HG03521 (cell line): ENCODE results near the gene C3orf85.
"Not testable (repeated sequence)": the region's sequence is repeated elsewhere in the genome, so short reads cannot be mapped to it uniquely, and the experiment has no call there.

Source experiments
- ATAC-seq: cut with Tn5 transposase; IDR thresholded peaks from one replicate; pipeline ENCODE4 v1.9.1; 2021; ENCODE audit warnings: mild to moderate bottlenecking, moderate library complexity; ENCODE audit not compliant: unreplicated experiment

C3orf85 gene, protein sequence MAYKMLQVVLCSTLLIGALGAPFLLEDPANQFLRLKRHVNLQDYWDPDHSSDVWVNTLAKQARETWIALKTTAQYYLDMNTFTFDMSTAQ

DNA sequence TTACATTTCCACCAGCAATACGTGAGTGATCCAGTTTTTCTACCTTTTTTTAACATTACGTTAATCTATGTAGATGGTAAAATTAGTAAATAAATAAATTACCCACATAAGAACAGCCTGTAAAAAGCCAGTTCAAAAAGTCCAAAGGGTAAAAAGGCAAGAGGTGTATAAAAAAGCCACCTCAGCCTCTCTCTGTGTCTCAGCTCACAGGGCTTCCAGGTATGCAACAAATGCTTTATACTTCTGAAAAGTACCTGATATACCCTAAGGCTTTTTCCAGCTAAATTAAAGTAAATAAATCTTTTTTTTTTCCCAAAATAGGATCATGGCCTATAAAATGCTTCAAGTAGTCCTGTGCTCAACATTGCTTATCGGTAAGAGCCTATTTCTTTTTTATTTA, at the start of gene C3orf85:
TSS of gene C3orf85 (plus strand) at position 197 of the 400 bp plus-strand sequence. CDS start at position 326, 129 bp downstream.
- ATAC-seq, result no peak

DNA sequence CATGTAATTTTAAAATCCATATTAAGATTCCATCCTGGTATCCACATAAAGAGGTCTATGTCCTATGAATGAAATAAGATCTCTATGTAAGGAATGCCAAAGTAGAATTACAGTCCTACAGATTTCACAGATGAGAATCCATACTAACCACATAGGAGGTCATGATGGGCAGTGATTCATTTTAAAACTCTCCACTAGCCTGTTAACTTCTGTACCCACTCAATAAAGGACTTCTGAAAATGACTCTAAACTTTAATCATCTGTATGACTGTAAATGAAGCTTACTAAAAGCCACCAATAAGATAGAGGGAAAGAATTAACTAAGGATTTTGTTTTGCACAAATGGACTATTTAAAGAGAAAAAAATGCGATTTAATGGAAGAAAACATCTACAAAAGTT, 47.3 kb upstream of the C3orf85 start:
- no peak for ATAC-seq

DNA sequence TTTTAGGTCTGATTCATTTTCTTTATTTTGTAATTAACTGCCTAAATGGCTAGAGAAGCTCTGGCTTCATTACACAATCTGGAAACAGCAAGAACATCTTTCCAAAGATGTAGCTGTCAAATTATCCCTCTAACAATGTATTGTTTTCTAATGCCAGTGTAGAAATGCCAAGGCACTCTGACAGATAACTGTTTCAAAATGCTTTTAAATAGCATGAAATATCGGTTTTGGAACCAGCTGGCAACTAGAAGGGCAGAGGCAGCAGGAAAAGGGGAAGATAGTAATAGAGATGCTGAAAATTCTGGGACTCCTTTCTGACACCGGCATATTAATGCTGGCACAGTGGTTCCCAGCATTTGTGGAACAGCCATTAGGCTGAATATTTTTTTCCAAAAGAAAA, 44.7 kb upstream of the C3orf85 start:
- no peak for ATAC-seq

DNA sequence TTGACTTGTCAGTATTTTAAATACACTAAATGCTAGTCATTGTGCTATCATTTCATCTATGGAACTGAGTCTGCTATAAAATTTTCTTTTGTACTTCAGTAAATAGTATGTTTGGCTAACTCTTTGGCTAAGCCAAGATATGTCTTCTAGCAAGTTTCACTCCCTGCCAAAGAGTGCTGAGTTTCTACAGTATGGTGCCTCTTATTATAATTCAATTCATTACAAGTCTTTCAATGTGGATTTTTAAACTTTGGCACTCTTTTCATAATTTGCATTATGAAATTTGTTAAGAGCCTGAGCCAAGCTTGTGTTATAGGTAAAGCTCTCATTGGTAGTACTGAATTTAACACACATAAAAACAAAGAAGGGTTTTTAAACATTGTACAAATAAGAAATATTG, 43.0 kb upstream of the C3orf85 start:
- ATAC-seq, result no peak

DNA sequence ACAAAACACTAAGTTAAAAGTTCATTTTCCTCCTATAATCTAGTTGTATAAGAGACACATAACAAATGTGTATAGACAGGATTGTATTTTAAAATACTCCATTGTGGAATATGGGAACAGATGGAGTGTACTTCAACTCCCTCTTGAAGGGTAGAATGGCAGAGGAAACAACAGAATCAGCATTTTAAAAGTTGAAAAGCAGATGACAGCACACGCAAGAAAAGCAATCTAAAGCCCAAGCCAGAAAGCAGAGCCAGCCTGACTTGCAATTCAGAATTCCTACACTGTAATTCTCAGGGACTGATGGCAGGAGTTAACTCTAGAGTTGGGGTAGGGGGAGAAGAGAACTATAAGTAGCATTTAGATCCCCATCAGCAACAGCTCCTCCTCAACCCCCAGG, 41.4 kb upstream of the C3orf85 start:
- ATAC-seq, result no peak

DNA sequence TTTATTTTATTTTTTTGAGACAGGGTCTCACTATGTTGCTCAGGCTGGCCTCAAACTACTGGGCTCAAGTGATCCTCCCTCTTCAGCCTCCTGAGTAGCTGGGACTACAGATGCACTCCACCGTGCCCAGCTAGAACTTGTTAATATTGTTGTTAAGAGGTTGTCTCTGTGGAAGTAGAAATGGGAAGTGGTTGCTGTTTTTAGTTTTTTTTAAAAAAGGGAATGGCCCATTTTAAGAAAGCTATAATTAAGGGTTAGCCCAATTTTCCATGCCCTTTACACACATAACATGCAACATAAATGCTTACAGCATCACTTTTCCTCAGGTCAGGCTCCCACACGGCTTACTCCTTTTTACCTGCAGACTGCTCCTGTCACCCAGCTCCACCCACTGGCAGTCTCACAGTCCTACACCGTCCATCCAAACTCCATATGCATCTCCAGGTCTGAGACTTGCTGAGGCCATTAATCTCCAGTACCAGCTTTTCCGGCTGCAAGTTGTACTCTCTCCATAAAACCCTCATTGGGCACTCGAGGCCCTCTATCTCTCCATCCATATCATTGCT, 38.4 kb upstream of the C3orf85 start:
- peak; percentile 44 for ATAC-seq

DNA sequence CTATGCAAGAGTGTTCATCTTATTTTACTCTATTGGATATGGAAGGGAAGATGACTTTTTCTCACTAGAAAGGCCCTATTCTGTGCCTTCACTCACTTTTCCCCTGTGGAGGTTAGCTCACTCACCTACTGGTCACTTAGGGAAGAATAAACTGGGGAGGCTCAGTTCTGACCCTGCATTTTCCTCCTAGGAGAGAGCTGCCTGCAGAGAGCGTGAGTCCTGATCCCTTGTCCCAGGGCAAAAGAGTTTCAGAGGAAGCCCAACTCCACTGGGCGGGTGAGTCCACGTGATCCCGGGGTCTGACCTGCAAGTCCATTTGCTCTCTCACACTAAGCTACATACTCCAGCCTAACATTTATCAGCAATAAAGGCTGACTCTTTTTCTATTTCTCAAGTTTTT, 26.9 kb upstream of the C3orf85 start:
- ATAC-seq, result no peak

DNA sequence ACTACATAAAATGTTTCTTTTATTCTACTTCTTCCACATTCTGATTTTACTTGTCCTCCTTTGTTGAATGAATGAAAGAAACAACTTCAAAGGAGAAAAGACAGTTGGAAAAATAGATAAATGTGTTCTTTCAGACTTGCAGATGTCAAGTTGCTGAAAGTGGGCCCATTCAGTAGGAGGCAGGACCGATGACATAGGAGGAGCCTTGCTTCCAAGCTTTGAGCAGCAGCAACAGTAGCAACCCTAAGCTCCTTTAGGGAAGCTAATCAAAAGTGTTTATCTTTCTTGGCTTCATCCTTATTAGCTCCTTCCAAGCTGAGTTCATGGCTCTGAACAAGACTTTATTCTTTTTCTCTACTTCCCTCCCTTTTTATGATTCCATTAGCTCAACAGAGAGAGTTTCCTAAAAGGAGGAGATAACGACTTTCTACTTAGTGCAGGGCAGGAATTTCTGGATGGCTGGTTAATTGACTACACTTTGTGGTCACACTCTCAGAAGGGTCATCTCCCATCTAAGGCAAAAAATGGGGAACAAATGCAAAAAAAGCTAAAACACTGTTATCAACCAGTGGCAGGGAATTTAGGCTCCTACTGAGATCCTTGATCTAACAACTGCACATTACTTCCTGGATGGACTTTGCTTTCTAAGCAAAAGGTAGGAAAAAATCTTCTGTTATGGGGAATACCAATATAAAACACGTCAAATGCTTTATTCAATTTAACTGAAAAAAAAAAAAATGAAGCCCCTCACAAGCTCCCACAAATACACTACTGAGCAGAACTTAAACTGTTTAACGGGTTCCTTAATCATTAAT, 23.4 kb upstream of the C3orf85 start:
- ATAC-seq, result no peak

DNA sequence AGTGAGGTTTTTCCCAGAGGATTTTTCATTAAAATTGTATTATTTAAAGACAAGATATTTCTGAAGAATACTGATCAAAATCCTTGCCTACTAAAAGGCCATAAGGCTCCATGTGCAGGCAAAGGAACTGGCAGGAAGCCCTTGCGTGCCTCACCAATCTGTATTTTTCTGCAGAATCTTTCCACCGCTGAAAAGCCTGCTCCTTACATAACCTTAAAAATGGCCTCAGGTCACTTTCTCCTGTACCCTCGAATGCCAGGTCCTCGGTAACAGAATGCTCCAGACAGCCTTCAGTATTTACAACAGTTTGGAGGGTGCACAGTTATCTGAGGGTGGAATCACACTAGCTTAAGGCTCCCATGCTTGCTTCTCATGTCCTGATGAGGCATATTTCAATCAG, 21.8 kb upstream of the C3orf85 start:
- no peak for ATAC-seq

DNA sequence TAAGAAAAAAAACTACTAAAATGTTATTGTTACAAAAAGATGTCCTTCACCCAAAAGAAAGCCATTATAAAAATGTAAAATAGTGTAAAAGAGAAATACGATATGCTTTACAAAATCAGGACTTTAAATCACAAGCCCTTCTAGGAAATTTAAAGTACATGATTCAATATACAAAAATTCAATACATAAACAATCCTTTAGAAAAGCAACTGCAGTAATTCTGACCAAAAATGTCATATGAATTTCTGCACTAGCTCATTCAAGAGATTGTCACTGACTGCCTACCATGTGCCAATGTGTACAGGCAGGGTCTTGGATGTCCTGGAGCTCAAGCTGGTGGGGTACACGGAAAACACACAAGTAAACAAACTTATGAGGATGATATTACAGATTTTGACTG, 21.1 kb upstream of the C3orf85 start:
- no peak for ATAC-seq

DNA sequence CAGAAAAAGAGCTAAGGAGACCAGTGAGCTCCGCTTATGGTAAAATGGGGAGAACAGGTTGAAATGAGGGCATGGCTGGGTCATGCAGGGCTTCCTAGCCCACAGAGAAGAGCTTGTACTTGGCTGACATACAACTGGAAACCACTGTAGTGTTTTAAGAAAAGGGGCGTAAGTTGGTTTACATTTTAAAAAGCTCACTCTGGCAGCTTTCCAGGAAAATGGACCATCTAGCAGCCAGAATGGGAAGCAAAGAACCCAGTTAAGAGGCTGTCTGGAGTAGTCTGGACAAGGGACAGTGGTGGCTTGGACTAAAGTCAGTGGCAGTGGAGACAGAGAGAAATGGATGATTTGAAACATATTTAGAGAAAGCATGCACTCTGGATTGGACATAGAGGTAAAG, 20.5 kb upstream of the C3orf85 start:
- no peak for ATAC-seq

DNA sequence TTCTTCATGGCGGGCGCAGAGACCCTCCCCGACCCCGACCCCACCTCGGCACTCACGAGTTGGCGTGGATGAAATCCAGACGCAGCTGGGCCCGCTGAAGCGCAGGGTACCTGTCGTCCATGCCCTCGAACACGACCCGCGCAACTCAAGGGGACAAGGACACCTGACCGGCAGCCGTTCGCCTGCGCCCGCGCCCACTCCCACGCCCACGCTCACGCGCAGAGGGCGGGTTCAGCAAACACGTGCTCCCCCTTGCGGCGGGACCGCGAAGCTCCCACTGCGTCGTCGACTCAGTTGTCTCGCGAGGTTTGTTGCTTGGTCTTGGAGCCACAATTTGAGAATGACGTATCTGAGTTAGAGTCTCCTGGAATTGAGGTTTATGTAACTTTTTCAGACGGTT, 18.6 kb upstream of the C3orf85 start, which contains the start of gene MORC1:
TSS of gene MORC1 (minus strand) at position 196 of the 400 bp plus-strand sequence. CDS start at position 121, 75 bp downstream.
- no peak for ATAC-seq

DNA sequence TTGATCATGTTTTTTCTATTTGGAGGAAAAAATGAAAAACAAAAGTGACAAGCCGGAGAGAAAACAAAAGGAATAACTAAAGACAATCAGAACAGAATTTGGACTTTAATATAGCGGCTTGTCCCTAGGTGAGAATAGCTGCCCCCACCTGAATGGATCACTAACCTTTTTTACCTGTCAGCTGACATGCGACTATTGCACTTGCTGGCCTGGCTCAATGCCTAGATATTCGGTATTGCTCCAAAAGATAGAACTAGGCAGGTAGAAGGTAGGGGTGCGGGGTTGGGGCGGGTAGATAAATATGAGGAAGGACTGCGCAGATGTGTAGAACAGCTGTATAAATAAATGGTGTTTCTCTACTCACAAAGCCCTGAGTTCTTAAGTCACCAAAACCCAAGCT, 17.9 kb upstream of the C3orf85 start:
- ATAC-seq, result no peak

DNA sequence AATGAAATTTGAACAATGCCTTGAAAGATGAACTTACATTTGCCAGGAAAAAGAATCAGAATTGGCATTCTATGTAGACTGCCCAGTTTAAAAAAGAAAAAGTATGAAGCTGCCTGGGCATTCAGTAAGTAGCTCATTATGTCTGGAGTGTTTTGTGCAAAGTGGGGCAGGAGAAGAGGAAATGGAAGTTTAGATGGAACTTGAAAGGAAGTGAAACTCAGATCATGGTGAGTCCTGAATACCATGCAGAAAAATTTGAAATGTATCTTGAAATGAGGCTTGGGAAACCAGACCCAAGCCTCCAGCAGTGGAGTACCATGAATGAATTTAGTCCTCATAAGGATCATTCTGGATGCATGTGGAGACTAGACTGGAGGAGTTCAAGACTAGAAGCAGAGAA, 13.8 kb upstream of the C3orf85 start:
- no peak for ATAC-seq

DNA sequence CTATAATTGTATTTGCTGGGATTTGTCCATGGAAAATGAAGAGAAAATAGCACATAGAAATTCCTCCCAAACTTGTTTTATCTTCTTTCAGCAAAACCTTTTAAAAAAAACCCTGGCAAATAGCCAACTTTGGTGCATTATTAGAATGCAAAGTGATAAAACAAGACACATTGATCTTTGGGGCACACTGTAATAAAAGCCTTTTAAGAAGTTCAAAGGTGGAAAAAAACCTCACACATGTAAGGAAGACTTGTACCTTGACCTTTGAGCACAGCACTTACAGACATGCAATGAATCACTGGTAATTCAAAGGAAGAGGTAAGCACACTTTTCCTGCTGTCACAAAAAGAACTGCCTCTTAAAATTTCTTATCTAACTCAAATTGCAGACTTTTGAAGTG, 10.6 kb upstream of the C3orf85 start:
- ATAC-seq, result no peak

DNA sequence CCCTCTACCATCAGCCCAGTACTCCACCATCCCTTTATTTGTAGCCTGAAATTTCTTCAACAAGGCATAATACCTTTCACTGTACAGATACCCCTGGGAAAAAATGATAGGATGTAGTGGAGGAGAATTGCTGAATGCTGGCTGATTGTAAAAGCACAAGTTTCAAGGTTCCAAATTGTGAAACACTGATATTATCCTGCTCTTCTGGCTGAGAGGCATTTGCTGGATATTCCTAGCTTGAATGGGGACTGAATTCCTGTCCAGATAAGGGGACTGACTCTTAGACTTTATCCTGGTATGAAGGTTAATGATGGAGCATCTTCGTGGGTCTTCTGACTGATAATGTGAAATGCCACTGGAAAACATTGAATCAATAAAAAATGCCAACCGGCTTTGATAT, 9.0 kb upstream of the C3orf85 start:
- no peak for ATAC-seq

DNA sequence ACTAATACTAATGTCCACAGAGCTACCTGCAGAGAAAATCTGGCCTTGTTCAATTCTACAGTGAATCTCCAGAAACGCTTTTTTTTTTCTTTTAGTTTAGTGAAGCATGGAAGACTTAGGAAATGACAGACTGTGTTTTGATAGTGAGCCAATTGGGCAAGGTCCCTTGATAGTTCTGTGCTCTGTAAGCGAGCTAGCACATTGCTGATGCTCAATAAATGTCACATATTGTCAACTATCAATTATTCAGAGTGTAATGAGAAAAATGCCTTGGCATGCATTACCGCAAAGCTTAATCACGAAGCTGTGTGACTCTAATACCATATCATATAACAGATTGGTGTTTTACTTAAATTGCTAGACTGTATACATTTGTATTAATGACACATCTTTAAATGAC, 5.2 kb upstream of the C3orf85 start:
- no peak for ATAC-seq

DNA sequence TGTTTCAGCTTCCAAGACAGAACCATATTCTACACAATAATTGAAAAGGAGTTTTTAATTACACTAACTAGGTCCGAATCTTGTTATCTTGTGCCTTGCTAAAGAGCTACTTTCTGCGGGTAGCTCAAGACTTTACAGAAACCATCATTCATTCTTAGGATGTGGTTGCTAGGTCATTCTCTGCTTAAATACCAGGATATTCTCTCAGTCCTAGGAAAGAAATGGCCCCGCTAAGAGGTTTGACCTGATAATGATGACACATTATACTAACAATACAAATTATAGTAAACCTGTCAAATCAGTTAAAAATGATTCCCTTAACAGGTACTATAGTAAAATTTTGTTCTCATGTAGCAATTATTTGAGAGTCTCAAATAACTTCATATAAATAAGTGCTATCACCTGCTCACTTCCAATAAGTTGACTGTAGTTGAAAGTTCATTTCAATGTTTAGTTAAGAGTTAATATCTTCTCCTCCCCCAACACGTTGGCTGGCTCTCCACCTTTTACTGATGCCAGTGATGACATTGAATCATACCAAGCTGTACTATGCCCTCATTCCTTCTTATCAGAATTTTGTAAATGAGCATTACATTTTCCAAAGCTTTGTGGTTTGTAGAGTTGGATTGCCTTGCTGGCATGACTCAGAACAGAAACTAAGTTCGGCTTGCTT, 3.6 kb upstream of the C3orf85 start:
- ATAC-seq, result no peak

DNA sequence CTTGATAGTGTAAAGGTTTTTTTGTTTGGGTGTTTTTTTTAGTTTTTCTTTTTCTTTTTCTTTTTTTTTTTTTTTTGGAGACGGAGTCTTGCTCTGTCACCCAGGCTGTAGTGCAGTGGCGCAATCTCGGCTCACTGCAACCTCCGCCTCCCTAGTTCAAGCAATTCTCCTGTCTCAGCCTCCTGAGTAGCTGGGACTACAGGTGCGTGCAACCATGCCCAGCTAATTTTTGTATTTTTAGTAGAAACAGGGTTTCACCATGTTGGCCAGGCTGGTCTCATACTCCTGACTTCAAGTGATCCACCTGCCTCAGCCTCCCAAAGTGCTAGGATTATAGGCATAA, 3.1 kb upstream of the C3orf85 start:
- ATAC-seq, result not testable (repeated sequence)

DNA sequence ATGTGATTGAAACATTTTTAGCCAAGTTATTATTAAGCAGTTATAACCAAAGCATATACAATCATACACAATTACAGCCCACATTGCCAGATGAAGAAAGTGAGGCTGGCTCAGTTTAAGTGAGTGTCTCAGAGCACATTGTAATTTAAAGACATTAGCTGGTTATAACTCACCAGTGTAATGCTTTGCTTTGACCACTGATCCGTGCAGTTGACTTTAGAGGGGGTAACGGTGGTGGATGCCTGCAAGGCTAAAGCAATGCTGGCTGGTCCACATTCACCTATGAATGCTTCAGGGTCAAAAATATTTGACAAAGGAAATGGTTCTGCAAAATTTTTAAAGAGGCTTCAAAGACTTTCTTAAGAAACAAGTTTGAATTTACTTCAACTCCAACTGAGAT, 1.2 kb downstream of the C3orf85 start:
- no peak for ATAC-seq

DNA sequence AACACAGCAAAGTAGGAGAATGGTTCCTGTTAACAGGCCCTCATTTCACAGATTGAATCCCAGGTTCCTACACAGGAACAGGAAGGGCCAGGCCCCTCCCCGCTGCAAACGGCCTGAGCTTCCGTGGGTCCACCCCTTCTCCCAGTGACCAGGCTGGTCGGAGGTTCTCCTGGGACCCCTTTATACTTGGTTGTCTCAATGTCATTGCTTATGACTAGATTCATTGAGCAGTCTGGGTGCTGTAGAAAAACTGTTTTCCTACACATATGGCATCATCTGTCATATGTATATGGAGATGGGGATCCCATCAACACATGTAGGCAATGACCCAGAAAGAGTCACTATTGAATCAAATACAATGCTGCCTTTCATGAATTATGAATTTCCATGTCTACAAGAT, 3.8 kb downstream of the C3orf85 start:
- ATAC-seq, result no peak

DNA sequence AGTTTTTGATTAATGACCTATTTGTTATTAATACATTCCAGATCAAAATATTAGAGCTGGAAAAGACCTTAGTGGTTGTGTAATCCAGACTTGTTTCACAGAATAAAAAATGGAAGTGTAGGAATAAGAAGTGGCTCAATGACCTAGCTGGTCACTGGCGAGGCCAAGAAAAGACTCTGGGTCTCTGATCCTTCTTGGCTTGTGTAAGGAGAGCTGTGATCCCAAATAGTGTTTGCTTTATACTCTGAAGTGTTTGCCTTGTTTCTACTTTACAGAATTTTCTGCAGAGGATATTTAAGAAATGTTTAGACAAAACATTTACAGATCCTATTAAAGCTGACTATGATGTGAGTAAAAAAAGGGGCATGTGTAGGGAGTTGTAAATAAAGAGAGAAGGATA, 7.1 kb downstream of the C3orf85 start:
- no peak for ATAC-seq
